ENCODE data around the gene LMF1. TPM values are rescaled to one million over a fixed set of nuclear protein-coding genes. Genes with fewer than 3 reads are reported as not detected.

Gene LMF1
- total and polyA plus RNA-seq, 2 of the 8 experiments (the other 6 are each of a cell fraction or from before 2014, with no cell fraction given) = 3.5 to 9.1 TPM

DNA sequence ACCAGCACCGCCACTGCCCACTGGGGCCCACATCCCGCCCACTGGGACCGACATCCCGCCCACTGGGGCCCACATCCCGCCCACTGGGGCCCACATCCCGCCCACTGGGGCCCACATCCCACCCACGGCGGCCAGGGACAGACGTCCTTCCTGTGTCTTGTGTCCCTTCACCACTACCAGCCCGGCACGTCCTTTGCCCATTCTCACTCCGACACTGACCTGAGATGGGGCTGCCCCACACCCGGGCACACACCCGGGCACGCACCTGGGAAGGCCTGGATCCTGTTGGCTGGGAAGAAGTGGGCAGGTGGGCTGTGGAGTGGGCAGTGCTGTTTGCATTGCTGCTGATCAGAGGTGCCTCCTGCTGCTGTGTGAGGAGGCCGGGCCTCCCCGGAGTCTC lies 141.9 kb downstream of the LMF1 start (continued):
- TF ChIP-seq, protein P1, sequence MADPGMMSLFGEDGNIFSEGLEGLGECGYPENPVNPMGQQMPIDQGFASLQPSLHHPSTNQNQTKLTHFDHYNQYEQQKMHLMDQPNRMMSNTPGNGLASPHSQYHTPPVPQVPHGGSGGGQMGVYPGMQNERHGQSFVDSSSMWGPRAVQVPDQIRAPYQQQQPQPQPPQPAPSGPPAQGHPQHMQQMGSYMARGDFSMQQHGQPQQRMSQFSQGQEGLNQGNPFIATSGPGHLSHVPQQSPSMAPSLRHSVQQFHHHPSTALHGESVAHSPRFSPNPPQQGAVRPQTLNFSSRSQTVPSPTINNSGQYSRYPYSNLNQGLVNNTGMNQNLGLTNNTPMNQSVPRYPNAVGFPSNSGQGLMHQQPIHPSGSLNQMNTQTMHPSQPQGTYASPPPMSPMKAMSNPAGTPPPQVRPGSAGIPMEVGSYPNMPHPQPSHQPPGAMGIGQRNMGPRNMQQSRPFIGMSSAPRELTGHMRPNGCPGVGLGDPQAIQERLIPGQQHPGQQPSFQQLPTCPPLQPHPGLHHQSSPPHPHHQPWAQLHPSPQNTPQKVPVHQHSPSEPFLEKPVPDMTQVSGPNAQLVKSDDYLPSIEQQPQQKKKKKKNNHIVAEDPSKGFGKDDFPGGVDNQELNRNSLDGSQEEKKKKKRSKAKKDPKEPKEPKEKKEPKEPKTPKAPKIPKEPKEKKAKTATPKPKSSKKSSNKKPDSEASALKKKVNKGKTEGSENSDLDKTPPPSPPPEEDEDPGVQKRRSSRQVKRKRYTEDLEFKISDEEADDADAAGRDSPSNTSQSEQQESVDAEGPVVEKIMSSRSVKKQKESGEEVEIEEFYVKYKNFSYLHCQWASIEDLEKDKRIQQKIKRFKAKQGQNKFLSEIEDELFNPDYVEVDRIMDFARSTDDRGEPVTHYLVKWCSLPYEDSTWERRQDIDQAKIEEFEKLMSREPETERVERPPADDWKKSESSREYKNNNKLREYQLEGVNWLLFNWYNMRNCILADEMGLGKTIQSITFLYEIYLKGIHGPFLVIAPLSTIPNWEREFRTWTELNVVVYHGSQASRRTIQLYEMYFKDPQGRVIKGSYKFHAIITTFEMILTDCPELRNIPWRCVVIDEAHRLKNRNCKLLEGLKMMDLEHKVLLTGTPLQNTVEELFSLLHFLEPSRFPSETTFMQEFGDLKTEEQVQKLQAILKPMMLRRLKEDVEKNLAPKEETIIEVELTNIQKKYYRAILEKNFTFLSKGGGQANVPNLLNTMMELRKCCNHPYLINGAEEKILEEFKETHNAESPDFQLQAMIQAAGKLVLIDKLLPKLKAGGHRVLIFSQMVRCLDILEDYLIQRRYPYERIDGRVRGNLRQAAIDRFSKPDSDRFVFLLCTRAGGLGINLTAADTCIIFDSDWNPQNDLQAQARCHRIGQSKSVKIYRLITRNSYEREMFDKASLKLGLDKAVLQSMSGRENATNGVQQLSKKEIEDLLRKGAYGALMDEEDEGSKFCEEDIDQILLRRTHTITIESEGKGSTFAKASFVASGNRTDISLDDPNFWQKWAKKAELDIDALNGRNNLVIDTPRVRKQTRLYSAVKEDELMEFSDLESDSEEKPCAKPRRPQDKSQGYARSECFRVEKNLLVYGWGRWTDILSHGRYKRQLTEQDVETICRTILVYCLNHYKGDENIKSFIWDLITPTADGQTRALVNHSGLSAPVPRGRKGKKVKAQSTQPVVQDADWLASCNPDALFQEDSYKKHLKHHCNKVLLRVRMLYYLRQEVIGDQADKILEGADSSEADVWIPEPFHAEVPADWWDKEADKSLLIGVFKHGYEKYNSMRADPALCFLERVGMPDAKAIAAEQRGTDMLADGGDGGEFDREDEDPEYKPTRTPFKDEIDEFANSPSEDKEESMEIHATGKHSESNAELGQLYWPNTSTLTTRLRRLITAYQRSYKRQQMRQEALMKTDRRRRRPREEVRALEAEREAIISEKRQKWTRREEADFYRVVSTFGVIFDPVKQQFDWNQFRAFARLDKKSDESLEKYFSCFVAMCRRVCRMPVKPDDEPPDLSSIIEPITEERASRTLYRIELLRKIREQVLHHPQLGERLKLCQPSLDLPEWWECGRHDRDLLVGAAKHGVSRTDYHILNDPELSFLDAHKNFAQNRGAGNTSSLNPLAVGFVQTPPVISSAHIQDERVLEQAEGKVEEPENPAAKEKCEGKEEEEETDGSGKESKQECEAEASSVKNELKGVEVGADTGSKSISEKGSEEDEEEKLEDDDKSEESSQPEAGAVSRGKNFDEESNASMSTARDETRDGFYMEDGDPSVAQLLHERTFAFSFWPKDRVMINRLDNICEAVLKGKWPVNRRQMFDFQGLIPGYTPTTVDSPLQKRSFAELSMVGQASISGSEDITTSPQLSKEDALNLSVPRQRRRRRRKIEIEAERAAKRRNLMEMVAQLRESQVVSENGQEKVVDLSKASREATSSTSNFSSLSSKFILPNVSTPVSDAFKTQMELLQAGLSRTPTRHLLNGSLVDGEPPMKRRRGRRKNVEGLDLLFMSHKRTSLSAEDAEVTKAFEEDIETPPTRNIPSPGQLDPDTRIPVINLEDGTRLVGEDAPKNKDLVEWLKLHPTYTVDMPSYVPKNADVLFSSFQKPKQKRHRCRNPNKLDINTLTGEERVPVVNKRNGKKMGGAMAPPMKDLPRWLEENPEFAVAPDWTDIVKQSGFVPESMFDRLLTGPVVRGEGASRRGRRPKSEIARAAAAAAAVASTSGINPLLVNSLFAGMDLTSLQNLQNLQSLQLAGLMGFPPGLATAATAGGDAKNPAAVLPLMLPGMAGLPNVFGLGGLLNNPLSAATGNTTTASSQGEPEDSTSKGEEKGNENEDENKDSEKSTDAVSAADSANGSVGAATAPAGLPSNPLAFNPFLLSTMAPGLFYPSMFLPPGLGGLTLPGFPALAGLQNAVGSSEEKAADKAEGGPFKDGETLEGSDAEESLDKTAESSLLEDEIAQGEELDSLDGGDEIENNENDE (IDR thresholded peaks at IDR 0.05; ENCODE audit: insufficient replicate concordance, low read length) = no peak
- TF ChIP-seq MAFK (IDR thresholded peaks at IDR 0.05; ENCODE audit: low read depth, low read length) (no peak), RNF2 (IDR thresholded peaks at IDR 0.05; ENCODE audit: borderline replicate concordance, low read depth, low read length, missing control alignments, poor library complexity, severe bottlenecking) (no peak), TCF12 (IDR thresholded peaks at IDR 0.05; ENCODE audit: low read depth, low read length) (no peak), SP1 (IDR thresholded peaks at IDR 0.05; ENCODE audit: low read depth, low read length) (no peak), SP2 (IDR thresholded peaks at IDR 0.05; ENCODE audit: low read length) (no peak)

Data from H1 (cell line).